DMS 273 treated with DMSO at 0.1 percent for 48 hours (cell line): ENCODE measurements around the gene CHMP6.

Experiments used
- DNase-seq: peaks from one replicate; lab custom pipeline; 2025; lab: John Stamatoyannopoulos, UW

Gene CHMP6

DNA sequence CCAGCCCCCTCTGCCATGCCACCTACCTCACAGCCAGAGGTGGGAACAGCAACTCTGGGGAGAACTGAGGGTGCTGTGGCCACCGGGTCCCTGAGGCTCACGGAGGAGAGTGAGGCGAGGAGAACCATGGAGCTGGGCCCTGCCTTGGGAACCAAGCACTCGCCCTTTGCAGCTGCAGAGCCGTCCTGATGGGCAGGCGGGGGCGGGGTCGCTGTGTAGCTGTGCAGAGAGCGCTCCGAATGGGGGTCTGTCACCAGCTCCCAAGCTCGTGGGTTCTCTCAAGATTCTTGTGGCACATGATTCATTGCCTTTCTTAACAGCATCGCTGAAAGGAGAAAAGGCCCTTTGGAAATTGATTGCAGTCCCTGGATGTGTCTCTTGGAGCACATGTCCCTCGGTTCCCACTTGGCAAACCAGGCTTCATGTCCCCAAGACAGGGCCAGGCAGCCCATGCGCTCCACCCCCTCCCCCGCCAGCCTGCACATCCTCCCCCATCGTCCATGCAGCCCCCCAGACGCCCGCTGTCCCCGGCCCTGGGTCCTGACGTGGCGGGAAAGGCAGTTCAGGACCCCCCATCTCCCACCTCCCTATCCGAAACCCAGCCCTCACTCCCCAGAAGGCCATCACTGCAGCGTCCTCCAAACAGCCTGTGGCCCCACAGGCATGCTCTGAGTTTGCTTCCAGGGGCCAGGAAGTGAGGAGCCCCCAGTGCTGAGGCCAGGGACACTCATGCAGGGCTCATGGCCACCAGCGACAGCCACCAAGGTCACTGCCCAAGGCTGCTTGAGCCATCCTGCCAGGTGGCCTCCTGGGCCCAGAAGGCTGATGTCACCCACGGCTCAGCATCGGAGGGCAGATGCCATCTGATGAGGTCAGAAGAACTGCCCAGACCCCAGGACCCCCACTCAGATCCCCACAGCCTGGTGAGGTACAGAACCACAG is 20.6 kb upstream of the CHMP6 start:
- DNase-seq = no peak

DNA sequence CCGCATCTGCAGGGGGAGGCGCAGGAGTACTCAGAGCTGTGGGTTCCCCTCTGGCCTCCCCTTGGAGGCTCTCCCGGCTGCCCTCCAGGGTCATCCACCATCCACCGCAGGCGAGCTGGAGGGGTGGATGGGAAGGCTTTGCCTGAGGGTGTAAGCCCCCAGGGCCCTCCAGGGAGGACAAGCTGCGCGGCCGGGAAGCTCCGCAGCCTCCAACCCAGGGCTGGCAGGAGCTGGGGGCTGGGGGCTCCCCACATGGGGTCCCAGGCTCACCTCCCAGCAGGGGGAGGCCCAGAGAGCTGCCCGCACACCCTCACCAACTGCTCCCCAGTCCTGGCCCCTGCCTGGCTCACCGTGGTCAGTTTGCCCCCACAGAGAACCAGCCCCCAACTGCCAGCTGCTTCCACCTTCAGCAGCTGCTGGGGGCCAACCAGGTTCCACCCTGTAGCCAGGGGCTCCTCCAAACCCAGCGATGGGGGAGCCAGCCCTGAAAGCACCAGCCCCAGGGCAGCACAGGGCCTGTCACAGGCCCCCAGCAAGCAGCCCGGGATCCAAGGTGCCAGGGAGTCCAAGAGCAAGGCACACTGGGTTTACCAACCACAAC is 19.8 kb upstream of the CHMP6 start:
- DNase-seq = no peak

DNA sequence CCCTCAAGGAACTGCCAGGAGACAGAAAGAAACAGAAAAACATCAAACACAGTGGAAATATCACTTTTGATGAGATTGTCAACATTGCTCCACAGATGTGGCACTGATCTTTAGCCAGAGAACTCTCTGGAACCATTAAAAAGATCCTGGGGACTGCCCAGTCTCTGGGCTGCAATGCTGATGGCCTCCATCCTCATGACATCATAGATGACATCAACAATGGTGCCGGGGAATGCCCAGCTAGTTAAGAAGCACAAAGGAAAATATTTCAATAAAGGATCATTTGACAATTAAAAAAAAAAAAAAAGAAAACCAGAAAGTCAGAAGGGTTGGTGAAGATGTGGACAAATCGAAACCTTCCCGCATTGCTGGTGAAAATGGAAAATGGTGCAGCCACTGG is 14.9 kb upstream of the CHMP6 start:
- DNase-seq = no peak

GRCh38 chr17:80977172-80977571 is 14.5 kb upstream of the CHMP6 start:
- DNase-seq = no peak

- DNase-seq = no peak
These were observed 12.8 kb upstream of the CHMP6 start for GRCh38 chr17:80978499-80979497.

- DNase-seq = no peak
These were observed 11.9 kb upstream of the CHMP6 start for GRCh38 chr17:80979547-80980378.

- DNase-seq = no peak
These were observed 11.1 kb upstream of the CHMP6 start for GRCh38 chr17:80980397-80981061.

GRCh38 chr17:80981062-80981902 is 10.4 kb upstream of the CHMP6 start:
- no peak for DNase-seq

GRCh38 chr17:80981929-80982425 is 9.7 kb upstream of the CHMP6 start:
- DNase-seq = no peak

GRCh38 chr17:80982426-80982974 is 9.1 kb upstream of the CHMP6 start:
- no peak for DNase-seq

DNA sequence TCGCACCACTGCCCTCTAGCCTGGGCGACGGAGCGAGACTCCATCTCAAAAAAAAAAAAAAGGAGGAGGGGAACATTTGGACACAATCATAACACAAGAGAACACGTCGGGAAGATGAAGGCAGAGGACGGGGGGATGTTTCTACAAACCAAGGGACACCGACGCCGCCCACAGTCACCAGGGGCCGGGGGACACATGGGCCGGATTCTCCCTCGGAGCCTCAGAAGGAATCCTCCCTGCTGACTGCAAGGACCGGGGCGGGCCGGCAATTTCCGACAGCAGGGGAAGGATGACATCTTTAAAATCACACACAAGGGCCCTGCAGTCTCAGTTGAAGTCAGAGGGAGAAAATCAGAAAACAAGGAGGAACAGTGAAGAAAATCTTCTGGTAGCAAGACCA is 8.1 kb upstream of the CHMP6 start:
- no peak for DNase-seq

DNA sequence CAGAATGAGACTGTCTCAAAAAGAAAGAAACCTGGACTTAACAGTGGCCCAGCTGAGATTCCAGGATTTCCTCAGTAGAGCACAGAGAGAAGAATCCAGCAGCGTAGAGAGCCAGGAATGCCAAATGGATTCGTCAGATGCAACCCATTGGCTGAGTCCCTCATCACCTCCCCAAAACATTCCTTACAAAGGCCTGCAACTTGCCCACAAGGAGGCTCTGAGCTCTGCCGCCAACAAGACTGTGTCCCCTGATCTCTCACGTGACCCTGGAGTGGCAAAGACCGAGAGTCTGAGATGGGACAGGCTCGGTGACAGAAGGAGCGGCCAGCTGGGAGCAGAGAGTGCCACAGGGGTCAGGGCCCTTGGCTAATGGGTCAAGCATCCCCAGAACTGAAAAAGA is 6.9 kb upstream of the CHMP6 start:
- no peak for DNase-seq

DNA sequence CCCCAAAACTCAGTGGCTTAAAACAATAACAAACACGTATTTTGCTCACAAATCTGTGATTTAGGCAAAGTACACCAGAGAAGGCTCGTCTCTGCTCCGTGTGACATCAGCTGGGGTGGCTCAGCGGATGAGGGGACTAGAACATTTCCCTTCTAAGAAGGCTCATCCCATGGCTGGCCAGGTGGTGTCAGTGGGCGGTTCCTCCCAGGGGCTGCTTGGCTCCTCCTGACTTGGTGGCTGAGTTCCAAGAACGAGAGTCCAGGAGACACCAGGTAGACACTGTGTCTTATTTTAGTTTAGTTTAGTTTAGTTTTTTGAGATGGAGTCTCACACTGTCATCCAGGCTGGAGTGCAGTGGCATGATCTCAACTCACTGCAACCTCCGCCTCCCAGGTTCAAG is 5.6 kb upstream of the CHMP6 start:
- no peak for DNase-seq

DNA sequence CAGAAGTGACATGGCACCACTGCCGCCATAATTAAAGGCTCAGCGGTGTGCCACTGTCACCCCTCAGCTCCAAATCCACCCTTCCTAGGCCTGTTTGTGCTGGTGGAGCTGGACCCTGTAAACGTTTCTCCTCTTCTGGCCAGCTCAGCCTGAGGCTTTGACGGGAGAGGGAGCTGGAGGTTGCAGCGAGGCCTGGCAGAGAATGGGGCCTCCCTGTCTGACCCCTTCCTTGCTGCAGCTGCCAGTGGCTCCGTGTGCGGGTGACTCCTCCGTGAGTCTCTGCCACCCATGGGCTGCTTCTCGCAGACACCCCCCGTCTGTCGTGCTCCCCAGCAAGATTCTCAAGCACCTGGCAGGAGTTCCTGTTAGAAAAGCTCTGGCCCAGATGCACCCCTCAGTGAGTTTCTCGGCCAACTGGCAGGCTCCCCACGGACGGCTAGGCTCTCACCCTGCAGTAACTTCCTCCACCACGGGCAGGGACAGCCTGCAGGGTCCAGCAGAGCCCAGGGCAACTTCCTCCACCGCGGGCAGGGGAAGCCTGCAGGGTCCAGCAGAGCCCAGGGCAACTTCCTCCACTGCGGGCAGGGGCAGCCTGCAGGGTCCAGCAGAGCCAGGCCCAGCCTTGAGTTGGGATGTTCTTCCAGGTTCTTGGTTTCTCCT is 4.7 kb upstream of the CHMP6 start:
- no peak for DNase-seq

DNA sequence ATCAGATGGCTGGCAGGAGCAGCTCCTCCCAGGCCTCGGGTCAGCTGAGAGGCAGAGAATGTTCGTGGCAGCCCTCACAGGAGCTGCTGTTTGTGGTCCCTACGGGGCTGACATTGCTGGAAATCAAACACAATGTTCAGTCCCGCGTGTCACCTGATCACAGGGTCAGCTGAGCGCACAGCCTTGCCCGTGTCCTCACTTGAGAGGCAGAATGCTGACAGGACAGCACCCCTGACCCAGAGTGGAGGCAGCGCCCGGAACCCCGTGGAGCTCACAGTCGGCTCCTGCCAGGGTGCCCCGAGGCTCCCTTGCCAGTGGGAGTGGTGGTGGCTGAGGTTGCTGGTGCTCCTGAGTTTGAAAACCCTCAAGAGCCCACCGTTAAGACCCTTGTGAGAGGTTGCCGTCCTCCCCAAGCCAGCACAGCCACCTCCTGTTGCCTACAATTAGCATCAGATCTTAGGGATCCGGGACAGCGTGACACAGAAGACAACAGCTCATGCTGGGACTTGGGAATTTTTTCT is 3.6 kb upstream of the CHMP6 start:
- no peak for DNase-seq

DNA sequence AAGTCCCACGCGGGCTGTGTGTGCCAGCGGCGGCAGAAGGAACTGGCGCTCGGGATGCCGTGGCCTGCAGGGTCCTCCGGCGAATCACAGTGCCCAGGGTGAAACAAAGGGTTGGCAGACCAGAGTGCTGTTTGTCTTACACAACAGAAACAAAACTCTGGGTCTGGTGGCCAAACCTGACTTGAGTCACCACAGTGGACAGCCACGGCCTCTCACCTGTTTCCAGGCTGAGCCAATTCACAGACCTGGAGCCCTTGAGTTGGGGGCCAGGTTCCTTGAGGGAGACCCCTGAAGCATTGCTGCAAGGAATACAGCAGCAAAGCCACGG is 2.1 kb upstream of the CHMP6 start:
- DNase-seq = no peak

DNA sequence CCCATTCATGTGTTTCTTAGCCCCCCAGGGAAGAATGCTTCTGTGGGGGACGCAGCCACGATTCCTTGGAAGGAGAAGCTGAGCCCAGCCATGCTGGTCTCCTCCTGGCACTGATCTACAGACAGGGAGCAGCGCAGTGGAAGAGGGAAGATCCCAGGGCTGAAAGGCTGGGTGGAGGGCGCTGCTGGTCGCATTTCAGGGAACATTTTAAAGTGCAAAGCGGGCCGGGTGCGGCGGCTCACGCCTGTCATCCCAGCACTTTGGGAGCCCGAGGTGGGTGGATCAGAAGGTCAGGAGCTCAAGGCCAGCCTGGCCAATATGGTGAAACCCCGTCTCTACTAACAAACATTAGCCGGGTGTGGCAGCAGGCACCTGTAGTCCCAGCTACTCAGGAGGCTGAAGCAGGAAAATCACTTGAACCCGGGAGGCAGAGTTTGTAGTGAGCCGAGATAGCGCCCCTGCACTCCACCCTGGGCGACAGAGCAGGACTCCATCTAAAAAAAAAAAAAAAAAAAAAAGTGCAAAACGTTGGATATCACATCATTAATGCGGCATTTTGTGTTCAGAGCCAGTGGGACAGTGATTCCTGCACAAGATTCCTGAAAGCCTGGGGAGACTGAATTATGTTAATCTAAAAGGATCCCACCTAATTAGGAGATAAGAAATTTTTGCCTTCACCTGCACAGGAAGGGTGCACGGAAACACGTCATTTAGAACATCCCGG is 558 bp upstream of the CHMP6 start:
- no peak for DNase-seq
